ENCODE data around the gene PTER. TPM values are rescaled to one million over a fixed set of nuclear protein-coding genes. Genes with fewer than 3 reads are reported as not detected.

PTER gene
- total RNA-seq, 1 donor from 2014 or later = 2.5 TPM

DNA sequence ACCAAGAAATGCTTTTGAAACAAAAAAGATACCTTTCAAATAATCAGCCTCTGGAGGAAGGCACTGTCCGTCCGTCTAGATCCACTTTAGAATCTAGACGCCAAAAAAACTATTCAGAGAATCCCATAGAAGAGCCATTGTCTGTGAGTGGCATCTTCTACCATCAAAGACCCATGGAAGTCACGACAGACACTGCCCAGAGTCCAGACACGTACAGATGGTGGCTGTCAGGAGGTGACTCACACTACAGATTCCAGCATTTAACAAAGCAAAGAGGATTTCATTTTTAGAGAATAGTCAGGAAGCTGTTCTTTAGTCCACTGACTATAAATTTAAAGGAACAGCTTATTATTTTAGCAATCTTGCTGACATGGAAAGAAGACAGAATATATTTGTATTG lies 73.2 kb downstream of the PTER start:
- TF ChIP-seq EZH2 (IDR thresholded peaks at IDR 0.05; ENCODE audit: insufficient read depth, low read length) = no peak
- TF ChIP-seq, protein P1, sequence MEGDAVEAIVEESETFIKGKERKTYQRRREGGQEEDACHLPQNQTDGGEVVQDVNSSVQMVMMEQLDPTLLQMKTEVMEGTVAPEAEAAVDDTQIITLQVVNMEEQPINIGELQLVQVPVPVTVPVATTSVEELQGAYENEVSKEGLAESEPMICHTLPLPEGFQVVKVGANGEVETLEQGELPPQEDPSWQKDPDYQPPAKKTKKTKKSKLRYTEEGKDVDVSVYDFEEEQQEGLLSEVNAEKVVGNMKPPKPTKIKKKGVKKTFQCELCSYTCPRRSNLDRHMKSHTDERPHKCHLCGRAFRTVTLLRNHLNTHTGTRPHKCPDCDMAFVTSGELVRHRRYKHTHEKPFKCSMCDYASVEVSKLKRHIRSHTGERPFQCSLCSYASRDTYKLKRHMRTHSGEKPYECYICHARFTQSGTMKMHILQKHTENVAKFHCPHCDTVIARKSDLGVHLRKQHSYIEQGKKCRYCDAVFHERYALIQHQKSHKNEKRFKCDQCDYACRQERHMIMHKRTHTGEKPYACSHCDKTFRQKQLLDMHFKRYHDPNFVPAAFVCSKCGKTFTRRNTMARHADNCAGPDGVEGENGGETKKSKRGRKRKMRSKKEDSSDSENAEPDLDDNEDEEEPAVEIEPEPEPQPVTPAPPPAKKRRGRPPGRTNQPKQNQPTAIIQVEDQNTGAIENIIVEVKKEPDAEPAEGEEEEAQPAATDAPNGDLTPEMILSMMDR (IDR thresholded peaks at IDR 0.05; ENCODE audit: insufficient read depth, low read depth, low read length) = no peak
- Histone ChIP-seq H3K9me3 (ENCODE audit: insufficient read depth, low read depth, low read length) (no peaks in the 10 kb centered on the region), H4K20me1 (ENCODE audit: insufficient read depth, low read length) (no peaks in the 10 kb centered on the region), H3K9ac (ENCODE audit: low read length) (no peak overlapping the region), H3K27ac (ENCODE audit: low read depth, low read length) (no peak overlapping the region), H3K4me3 (ENCODE audit: insufficient read depth, low read depth, low read length) (no peak overlapping the region), H2AFZ (ENCODE audit: low read depth, low read length) (no peak overlapping the region), H3K79me2 (ENCODE audit: insufficient read depth, low read length) (no peaks in the 10 kb centered on the region), H3K4me1 (ENCODE audit: insufficient read depth, low read length) (no peaks in the 10 kb centered on the region), H3K36me3 (ENCODE audit: insufficient read depth, low read length) (no peaks in the 10 kb centered on the region), H3K27me3 (ENCODE audit: insufficient read depth, low read length) (no peaks in the 10 kb centered on the region), H3K4me2 (ENCODE audit: low read length) (peak overlapping the region; percentile 43)
- Mint-ChIP-seq H3K27ac (ENCODE audit: unreplicated experiment) (peak overlapping the region; percentile 60), H3K9me3 (ENCODE audit: unreplicated experiment) (no peaks in the 10 kb centered on the region), H3K4me1 (ENCODE audit: low read depth, unreplicated experiment) (peaks cover 10% of the 10 kb centered on the region), H3K27me3 (ENCODE audit: low read depth, unreplicated experiment) (no peaks in the 10 kb centered on the region), H3K36me3 (ENCODE audit: low read depth, unreplicated experiment) (no peaks in the 10 kb centered on the region), H3K4me3 (ENCODE audit: unreplicated experiment) (peak overlapping the region; percentile 37)
- DNase-seq (ENCODE audit: low read depth) (no peak), FAIRE-seq (peak; percentile 39)

DNA sequence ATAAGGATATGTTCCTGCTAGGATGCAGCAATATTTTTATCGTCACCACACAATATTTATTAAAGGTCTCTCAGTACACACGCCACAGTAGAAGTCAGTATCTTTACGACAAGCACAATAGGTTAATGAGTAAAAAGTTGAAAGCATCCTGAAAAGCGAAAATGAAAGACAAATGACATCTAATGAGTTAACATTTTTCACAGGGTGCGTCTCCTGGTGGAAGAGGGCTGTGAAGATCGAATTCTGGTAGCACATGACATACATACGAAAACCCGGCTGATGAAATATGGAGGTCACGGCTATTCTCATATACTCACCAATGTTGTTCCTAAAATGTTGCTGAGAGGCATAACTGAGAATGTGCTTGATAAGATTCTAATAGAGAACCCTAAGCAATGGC lies 74.0 kb downstream of the PTER start:
- no peak for FAIRE-seq

DNA sequence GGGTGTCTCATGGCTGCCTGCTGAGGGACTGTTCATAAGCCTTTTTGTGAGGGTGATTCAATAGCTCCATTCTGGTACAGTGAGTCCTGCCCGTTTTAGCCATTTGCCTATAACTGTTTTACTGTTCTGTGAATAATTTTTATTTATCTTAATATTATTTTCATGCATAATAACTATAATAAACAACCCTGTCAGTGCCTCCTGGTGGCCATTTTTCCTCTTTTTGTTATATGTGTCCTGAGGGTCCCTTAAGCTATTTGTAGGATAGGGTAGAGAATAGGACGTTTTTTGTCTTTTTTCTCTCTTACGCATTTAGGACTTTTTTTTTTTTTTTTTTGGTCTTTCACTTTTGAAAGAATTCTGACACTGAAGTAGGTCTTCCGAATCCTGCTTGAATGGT lies 82.0 kb downstream of the PTER start:
- Histone ChIP-seq H3K36me3 (ENCODE audit: insufficient read depth, low read length) (no peaks in the 10 kb centered on the region), H4K20me1 (ENCODE audit: insufficient read depth, low read length) (peaks cover 4% of the 10 kb centered on the region), H3K79me2 (ENCODE audit: insufficient read depth, low read length) (no peaks in the 10 kb centered on the region), H3K4me3 (ENCODE audit: insufficient read depth, low read depth, low read length) (no peak overlapping the region), H3K4me2 (ENCODE audit: low read length) (no peak overlapping the region), H2AFZ (ENCODE audit: low read depth, low read length) (no peak overlapping the region), H3K9ac (ENCODE audit: low read length) (no peak overlapping the region), H3K9me3 (ENCODE audit: insufficient read depth, low read depth, low read length) (no peaks in the 10 kb centered on the region), H3K27ac (ENCODE audit: low read depth, low read length) (no peak overlapping the region), H3K27me3 (ENCODE audit: insufficient read depth, low read length) (peaks cover 45% of the 10 kb centered on the region), H3K4me1 (ENCODE audit: insufficient read depth, low read length) (peaks cover 6% of the 10 kb centered on the region)
- H3K27me3 Mint-ChIP-seq (ENCODE audit: low read depth, unreplicated experiment) = peaks cover 39% of the 10 kb centered on the region
- no peak overlapping the region for H3K27ac Mint-ChIP-seq (ENCODE audit: unreplicated experiment)
- TF ChIP-seq, protein P1 (IDR thresholded peaks at IDR 0.05; ENCODE audit: insufficient read depth, low read depth, low read length) = peak; percentile 7
- TF ChIP-seq EZH2 (IDR thresholded peaks at IDR 0.05; ENCODE audit: insufficient read depth, low read length) = no peak
- H3K9me3 Mint-ChIP-seq (ENCODE audit: unreplicated experiment) = no peaks in the 10 kb centered on the region
- no peaks in the 10 kb centered on the region for H3K4me1 Mint-ChIP-seq (ENCODE audit: low read depth, unreplicated experiment)
- H3K36me3 Mint-ChIP-seq (ENCODE audit: low read depth, unreplicated experiment) = no peaks in the 10 kb centered on the region
- no peak overlapping the region for H3K4me3 Mint-ChIP-seq (ENCODE audit: unreplicated experiment)
- FAIRE-seq (no peak), DNase-seq (ENCODE audit: low read depth) (no peak)

More for the DNA sequence above, 74.0 kb downstream of the PTER start:
- H4K20me1 ChIP-seq (ENCODE audit: insufficient read depth, low read length) = no peaks in the 10 kb centered on the region
- Mint-ChIP-seq H3K4me3 (ENCODE audit: unreplicated experiment) (no peak overlapping the region), H3K27me3 (ENCODE audit: low read depth, unreplicated experiment) (no peaks in the 10 kb centered on the region), H3K9me3 (ENCODE audit: unreplicated experiment) (no peaks in the 10 kb centered on the region), H3K4me1 (ENCODE audit: low read depth, unreplicated experiment) (peaks cover 10% of the 10 kb centered on the region), H3K27ac (ENCODE audit: unreplicated experiment) (no peak overlapping the region), H3K36me3 (ENCODE audit: low read depth, unreplicated experiment) (no peaks in the 10 kb centered on the region)
- H3K79me2 ChIP-seq (ENCODE audit: insufficient read depth, low read length) = no peaks in the 10 kb centered on the region
- no peak overlapping the region for H3K4me2 ChIP-seq (ENCODE audit: low read length)
- no peaks in the 10 kb centered on the region for H3K27me3 ChIP-seq (ENCODE audit: insufficient read depth, low read length)
- no peak for TF ChIP-seq EZH2 (IDR thresholded peaks at IDR 0.05; ENCODE audit: insufficient read depth, low read length)
- TF ChIP-seq, protein P1 (IDR thresholded peaks at IDR 0.05; ENCODE audit: insufficient read depth, low read depth, low read length) = no peak
- no peaks in the 10 kb centered on the region for H3K36me3 ChIP-seq (ENCODE audit: insufficient read depth, low read length)
- H3K4me1 ChIP-seq (ENCODE audit: insufficient read depth, low read length) = no peaks in the 10 kb centered on the region
- H3K27ac ChIP-seq (ENCODE audit: low read depth, low read length) = no peak overlapping the region
- H3K9ac ChIP-seq (ENCODE audit: low read length) = no peak overlapping the region
- no peak overlapping the region for H3K4me3 ChIP-seq (ENCODE audit: insufficient read depth, low read depth, low read length)
- no peaks in the 10 kb centered on the region for H3K9me3 ChIP-seq (ENCODE audit: insufficient read depth, low read depth, low read length)
- no peak for DNase-seq (ENCODE audit: low read depth)
- H2AFZ ChIP-seq (ENCODE audit: low read depth, low read length) = no peak overlapping the region

Measured in astrocyte (in vitro differentiated cells and primary cell).